ENCODE results near the gene DUSP5.

Gene DUSP5

DNA sequence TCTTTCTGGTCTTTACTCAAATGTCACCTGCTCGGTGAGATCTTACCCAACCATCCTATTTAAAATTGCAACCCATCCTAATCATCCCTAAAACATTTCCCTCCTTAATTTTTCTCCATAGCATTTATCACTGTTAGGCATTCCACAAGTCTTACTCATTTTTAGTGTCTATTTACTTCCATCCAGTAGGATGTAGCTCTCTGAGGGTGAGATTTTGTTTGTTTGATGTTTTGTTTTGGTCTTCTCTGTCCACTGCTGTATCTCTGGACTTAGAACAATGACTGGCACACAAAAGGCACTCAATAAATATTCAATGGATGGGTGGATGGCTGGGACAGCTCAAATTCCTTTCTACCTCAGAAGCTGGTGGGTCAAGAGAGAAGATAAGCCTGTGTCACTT lies 15.8 kb upstream of the DUSP5 start:
- TF ChIP-seq CTCF (IDR thresholded peaks at IDR 0.05; ENCODE audit: insufficient read depth, low read depth, low read length, missing control alignments): no peak

GRCh38 chr10:110483633-110484032 lies 14.1 kb upstream of the DUSP5 start:
- DNase-seq (ENCODE audit: low read depth): no peak
- no peak for TF ChIP-seq CTCF (IDR thresholded peaks at IDR 0.05; ENCODE audit: insufficient read depth, low read depth, low read length, missing control alignments)
- no peak overlapping the region for H3K4me3 ChIP-seq (ENCODE audit: low read length)

More for the DNA sequence above, 15.8 kb upstream of the DUSP5 start:
- H3K4me3 ChIP-seq (ENCODE audit: low read length): no peak overlapping the region
- no peak for DNase-seq (ENCODE audit: low read depth)

DNA sequence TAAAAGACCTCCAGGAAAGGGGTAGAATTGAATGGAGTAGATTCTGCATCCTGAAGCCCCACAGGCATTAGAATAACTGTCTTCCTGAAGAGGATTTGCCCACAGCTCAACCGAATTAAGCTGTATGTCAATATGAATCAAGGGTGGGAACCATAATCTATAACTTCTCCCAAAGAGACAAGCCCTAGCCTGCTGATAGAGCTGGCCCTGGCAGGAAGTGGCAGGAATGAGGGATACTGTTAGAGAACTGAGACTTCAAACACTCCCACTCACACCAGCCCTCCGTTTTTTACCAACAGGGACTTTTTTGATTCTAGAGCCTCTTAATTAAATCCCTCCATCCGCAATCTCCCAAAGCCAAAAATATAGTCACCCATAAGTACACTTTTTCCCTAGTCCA lies 12.2 kb upstream of the DUSP5 start:
- no peak for TF ChIP-seq CTCF (IDR thresholded peaks at IDR 0.05; ENCODE audit: insufficient read depth, low read depth, low read length, missing control alignments)
- DNase-seq (ENCODE audit: low read depth): peak; percentile 58
- no peak overlapping the region for H3K4me3 ChIP-seq (ENCODE audit: low read length)

DNA sequence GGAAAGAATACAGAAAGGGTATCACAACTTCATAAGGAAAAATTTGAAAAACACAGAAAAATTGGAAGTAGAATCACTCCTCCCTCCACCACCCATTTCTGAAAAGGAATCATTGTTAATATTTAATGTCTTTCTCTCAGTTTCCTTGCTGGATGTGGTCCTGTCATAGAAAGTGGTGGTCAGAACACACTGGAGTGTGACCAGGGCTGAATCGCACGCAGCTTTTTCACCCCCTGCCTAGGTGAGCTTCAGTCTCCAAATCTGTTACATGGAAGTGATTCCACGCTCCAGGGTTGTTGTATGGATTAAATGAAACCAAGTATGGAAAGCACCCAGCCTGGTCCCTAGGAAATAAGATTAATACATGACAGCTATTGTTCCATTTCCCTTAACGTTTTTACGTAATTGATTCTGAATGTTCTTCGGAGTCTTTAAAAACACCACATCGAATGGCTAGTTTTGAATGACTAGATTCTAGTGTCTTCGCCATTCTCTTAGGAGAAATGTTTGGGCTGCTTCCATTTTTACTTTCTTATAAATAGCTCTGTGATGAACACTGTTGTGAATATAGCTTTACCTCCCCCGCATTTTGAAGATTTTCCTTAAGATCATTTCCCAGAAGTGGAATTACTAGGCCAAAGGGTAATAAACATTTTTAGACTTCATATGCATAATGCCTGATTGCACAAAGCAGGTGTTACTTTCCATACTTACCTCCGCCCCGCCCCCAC lies 10.9 kb upstream of the DUSP5 start:
- DNase-seq (ENCODE audit: low read depth): no peak
- TF ChIP-seq CTCF (IDR thresholded peaks at IDR 0.05; ENCODE audit: insufficient read depth, low read depth, low read length, missing control alignments): no peak
- H3K4me3 ChIP-seq (ENCODE audit: low read length): no peak overlapping the region

- no peak overlapping the region for H3K4me3 ChIP-seq (ENCODE audit: low read length)
- DNase-seq (ENCODE audit: low read depth): peak; percentile 54
- no peak for TF ChIP-seq CTCF (IDR thresholded peaks at IDR 0.05; ENCODE audit: insufficient read depth, low read depth, low read length, missing control alignments)
Observed at GRCh38 chr10:110487411-110488331, 10.0 kb upstream of the DUSP5 start.

DNA sequence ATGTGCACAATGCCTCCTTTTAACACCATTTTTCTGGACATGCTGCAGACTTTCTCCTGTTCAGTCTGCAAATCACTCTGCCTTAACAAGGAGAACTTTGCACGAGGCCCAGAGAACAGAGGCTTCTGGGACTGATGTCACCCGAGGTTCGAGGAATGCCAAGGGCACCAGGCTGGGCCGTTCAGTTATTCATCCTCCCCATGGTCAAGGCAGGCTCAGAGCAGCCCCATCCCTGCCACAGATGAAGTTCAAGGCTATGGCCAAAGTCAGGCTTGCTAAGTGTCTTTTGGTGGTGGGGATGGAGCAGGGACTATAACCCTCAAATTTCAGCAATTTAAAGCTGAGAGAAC lies 9.4 kb upstream of the DUSP5 start:
- no peak for TF ChIP-seq CTCF (IDR thresholded peaks at IDR 0.05; ENCODE audit: insufficient read depth, low read depth, low read length, missing control alignments)
- DNase-seq (ENCODE audit: low read depth): no peak
- H3K4me3 ChIP-seq (ENCODE audit: low read length): no peak overlapping the region
